ENCODE measurements around the gene SRC.

Gene SRC

GRCh38 chr20:37414224-37415035 lies 68.5 kb downstream of the SRC start:
- no peak overlapping the region for H3K4me3 ChIP-seq (ENCODE audit: low read length)
- H3K36me3 ChIP-seq (ENCODE audit: insufficient read depth, low read length), result no peaks in the 10 kb centered on the region
- no peak overlapping the region for H2AFZ ChIP-seq (ENCODE audit: low read depth, low read length)
- no peaks in the 10 kb centered on the region for H3K27me3 ChIP-seq (ENCODE audit: insufficient read depth, low read length)
- peaks cover 73% of the 10 kb centered on the region for H3K4me1 ChIP-seq (ENCODE audit: insufficient read depth, low read length)
- no peaks in the 10 kb centered on the region for H3K9me3 ChIP-seq (ENCODE audit: low read length)

GRCh38 chr20:37415118-37416085 lies 69.5 kb downstream of the SRC start:
- H2AFZ ChIP-seq (ENCODE audit: low read depth, low read length), result no peak overlapping the region
- no peaks in the 10 kb centered on the region for H3K36me3 ChIP-seq (ENCODE audit: insufficient read depth, low read length)
- H3K4me1 ChIP-seq (ENCODE audit: insufficient read depth, low read length), result peaks cover 81% of the 10 kb centered on the region
- H3K4me3 ChIP-seq (ENCODE audit: low read length), result no peak overlapping the region
- no peaks in the 10 kb centered on the region for H3K27me3 ChIP-seq (ENCODE audit: insufficient read depth, low read length)
- H3K9me3 ChIP-seq (ENCODE audit: low read length), result no peaks in the 10 kb centered on the region

GRCh38 chr20:37416100-37416847 lies 70.3 kb downstream of the SRC start:
- H3K4me3 ChIP-seq (ENCODE audit: low read length), result no peak overlapping the region
- no peaks in the 10 kb centered on the region for H3K27me3 ChIP-seq (ENCODE audit: insufficient read depth, low read length)
- H3K4me1 ChIP-seq (ENCODE audit: insufficient read depth, low read length), result peaks cover 88% of the 10 kb centered on the region
- no peak overlapping the region for H2AFZ ChIP-seq (ENCODE audit: low read depth, low read length)
- no peaks in the 10 kb centered on the region for H3K9me3 ChIP-seq (ENCODE audit: low read length)
- no peaks in the 10 kb centered on the region for H3K36me3 ChIP-seq (ENCODE audit: insufficient read depth, low read length)

- Histone ChIP-seq H3K36me3 (ENCODE audit: insufficient read depth, low read length) (no peaks in the 10 kb centered on the region), H3K4me3 (ENCODE audit: low read length) (no peak overlapping the region), H2AFZ (ENCODE audit: low read depth, low read length) (no peak overlapping the region), H3K4me1 (ENCODE audit: insufficient read depth, low read length) (peaks cover 89% of the 10 kb centered on the region), H3K27me3 (ENCODE audit: insufficient read depth, low read length) (no peaks in the 10 kb centered on the region), H3K9me3 (ENCODE audit: low read length) (no peaks in the 10 kb centered on the region)
These were observed 71.1 kb downstream of the SRC start for GRCh38 chr20:37416848-37417616.

GRCh38 chr20:37417617-37418467 lies 71.9 kb downstream of the SRC start:
- Histone ChIP-seq H3K4me1 (ENCODE audit: insufficient read depth, low read length) (peaks cover 89% of the 10 kb centered on the region), H3K36me3 (ENCODE audit: insufficient read depth, low read length) (no peaks in the 10 kb centered on the region), H3K4me3 (ENCODE audit: low read length) (no peak overlapping the region), H3K9me3 (ENCODE audit: low read length) (no peaks in the 10 kb centered on the region), H3K27me3 (ENCODE audit: insufficient read depth, low read length) (no peaks in the 10 kb centered on the region), H2AFZ (ENCODE audit: low read depth, low read length) (no peak overlapping the region)

GRCh38 chr20:37418591-37419109 lies 72.7 kb downstream of the SRC start:
- Histone ChIP-seq H3K4me3 (ENCODE audit: low read length) (no peak overlapping the region), H3K9me3 (ENCODE audit: low read length) (no peaks in the 10 kb centered on the region), H3K36me3 (ENCODE audit: insufficient read depth, low read length) (no peaks in the 10 kb centered on the region), H2AFZ (ENCODE audit: low read depth, low read length) (no peak overlapping the region), H3K4me1 (ENCODE audit: insufficient read depth, low read length) (peaks cover 84% of the 10 kb centered on the region), H3K27me3 (ENCODE audit: insufficient read depth, low read length) (no peaks in the 10 kb centered on the region)

GRCh38 chr20:37419307-37419706 lies 73.4 kb downstream of the SRC start:
- Histone ChIP-seq H3K9me3 (ENCODE audit: low read length) (no peaks in the 10 kb centered on the region), H3K4me3 (ENCODE audit: low read length) (no peak overlapping the region), H3K27me3 (ENCODE audit: insufficient read depth, low read length) (no peaks in the 10 kb centered on the region), H3K4me1 (ENCODE audit: insufficient read depth, low read length) (peaks cover 77% of the 10 kb centered on the region), H3K36me3 (ENCODE audit: insufficient read depth, low read length) (no peaks in the 10 kb centered on the region), H2AFZ (ENCODE audit: low read depth, low read length) (no peak overlapping the region)

- peaks cover 70% of the 10 kb centered on the region for H3K4me1 ChIP-seq (ENCODE audit: insufficient read depth, low read length)
- H3K4me3 ChIP-seq (ENCODE audit: low read length), result no peak overlapping the region
- no peaks in the 10 kb centered on the region for H3K9me3 ChIP-seq (ENCODE audit: low read length)
- H3K27me3 ChIP-seq (ENCODE audit: insufficient read depth, low read length), result no peaks in the 10 kb centered on the region
- H2AFZ ChIP-seq (ENCODE audit: low read depth, low read length), result peak overlapping the region; percentile 31
- no peaks in the 10 kb centered on the region for H3K36me3 ChIP-seq (ENCODE audit: insufficient read depth, low read length)
These were observed 74.0 kb downstream of the SRC start for GRCh38 chr20:37419774-37420542.

- H3K27me3 ChIP-seq (ENCODE audit: insufficient read depth, low read length), result no peaks in the 10 kb centered on the region
These were observed 74.7 kb downstream of the SRC start for GRCh38 chr20:37420610-37421009.

GRCh38 chr20:37421060-37421905 lies 75.3 kb downstream of the SRC start:
- Histone ChIP-seq H3K4me3 (ENCODE audit: low read length) (no peak overlapping the region), H3K4me1 (ENCODE audit: insufficient read depth, low read length) (peaks cover 63% of the 10 kb centered on the region), H3K9me3 (ENCODE audit: low read length) (no peaks in the 10 kb centered on the region), H3K36me3 (ENCODE audit: insufficient read depth, low read length) (no peaks in the 10 kb centered on the region), H3K27me3 (ENCODE audit: insufficient read depth, low read length) (no peaks in the 10 kb centered on the region), H2AFZ (ENCODE audit: low read depth, low read length) (no peak overlapping the region)

More at GRCh38 chr20:37420610-37421009, 74.7 kb downstream of the SRC start:
- H3K4me1 ChIP-seq (ENCODE audit: insufficient read depth, low read length), result peaks cover 69% of the 10 kb centered on the region
- no peaks in the 10 kb centered on the region for H3K9me3 ChIP-seq (ENCODE audit: low read length)
- H3K36me3 ChIP-seq (ENCODE audit: insufficient read depth, low read length), result no peaks in the 10 kb centered on the region
- H3K4me3 ChIP-seq (ENCODE audit: low read length), result no peak overlapping the region
- H2AFZ ChIP-seq (ENCODE audit: low read depth, low read length), result no peak overlapping the region

Measured in neuron (in vitro differentiated cells).